Activated CD4-positive, alpha-beta T cell treated with anti-CD3 and anti-CD28 coated beads, Interleukin-10, Interleukin-2, amounts not matched to agents 100 ng/mL and 50 ng/mL, durations not matched to agents 16 hours and 8 hours (primary cell): Measurements from ENCODE around the gene MITF.

Experiments used
- DNase-seq: peaks from one replicate; pipeline ENCODE4 v3.0.0-alpha.2; 2020

The MITF gene

GRCh38 chr3:69842351-69842750 lies 103.1 kb downstream of the MITF start:
- DNase-seq: no peak

DNA sequence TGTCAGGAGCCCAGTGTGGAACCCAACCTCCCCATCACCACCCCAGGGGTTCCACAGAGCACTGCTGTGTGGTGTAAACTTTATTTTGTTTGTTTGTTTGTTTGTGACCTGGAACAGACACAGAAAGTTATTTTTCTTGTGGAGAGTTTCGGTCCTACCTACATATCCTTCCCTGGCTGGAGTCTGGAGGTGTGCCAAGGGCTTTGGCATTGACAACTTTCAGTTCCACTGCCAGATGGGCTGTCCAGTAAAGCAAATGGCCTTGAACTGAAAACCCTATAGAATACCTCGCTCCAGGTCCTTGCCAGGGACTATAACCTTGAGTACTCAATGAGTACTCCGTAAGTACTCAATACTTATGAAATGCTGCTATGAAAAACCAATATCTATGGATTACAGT lies 103.5 kb downstream of the MITF start:
- no peak for DNase-seq

GRCh38 chr3:69844706-69845105 lies 105.4 kb downstream of the MITF start:
- DNase-seq: no peak

- DNase-seq: no peak
These were observed 108.0 kb downstream of the MITF start for GRCh38 chr3:69847303-69847702.

- DNase-seq: no peak
These were observed 108.8 kb downstream of the MITF start for GRCh38 chr3:69848113-69848512.

- DNase-seq: no peak
These were observed 111.6 kb downstream of the MITF start for GRCh38 chr3:69850849-69851248.

DNA sequence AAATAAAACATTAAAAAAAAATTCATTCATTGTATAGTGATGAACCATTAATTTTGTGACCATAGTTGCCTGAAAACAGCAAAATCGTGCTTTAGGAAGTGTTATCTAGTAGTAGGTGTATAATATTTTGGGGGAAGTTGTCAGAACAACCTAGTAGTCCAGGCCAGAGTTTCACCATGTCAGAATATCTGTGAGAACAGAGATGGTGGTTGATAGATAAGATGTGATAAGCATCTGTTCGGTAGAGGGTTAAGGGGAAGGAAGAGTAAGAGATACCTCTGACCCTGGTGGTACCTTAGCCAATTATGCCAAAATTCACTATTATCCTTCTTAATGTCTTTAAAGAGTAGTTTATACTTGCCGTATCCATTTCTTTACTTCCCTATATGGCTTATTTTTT lies 113.8 kb downstream of the MITF start:
- DNase-seq: no peak

- DNase-seq: no peak
These were observed 116.3 kb downstream of the MITF start for GRCh38 chr3:69855436-69856162.

DNA sequence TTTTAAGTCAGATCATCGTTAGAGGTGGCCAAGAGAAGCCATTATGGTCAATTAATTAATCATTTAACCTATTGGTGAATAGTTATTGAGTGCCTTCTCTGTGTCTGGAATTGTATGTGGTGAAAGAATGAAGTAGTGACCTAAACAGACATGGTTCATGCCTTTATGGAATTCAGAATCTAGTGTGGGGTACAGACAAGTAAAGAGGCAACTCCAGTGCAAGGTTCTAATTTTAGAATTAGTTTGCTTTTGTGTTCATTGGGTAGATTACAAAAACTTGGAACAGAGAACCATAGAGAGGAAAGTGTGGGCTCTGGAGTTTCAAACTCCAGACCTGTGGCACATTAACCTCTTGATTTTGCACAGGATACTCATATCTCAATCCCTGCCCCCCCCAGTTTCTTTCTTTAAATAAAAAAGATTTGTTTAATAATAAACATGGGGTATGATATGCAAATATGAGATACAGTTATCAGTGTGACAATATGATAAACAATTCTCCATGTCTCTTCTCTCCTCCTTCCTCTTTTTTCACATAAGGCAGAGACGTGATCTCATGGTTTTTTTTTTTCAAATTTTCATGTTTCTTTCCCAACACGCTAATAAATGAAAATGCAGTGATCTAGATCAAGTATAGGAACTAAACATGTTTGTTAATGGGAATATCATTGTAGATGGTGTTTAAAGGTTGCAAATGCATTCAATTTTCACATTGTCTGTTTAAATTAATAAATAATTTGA lies 117.9 kb downstream of the MITF start:
- no peak for DNase-seq

- no peak for DNase-seq
These were observed 122.3 kb downstream of the MITF start for GRCh38 chr3:69861556-69861955.

DNA sequence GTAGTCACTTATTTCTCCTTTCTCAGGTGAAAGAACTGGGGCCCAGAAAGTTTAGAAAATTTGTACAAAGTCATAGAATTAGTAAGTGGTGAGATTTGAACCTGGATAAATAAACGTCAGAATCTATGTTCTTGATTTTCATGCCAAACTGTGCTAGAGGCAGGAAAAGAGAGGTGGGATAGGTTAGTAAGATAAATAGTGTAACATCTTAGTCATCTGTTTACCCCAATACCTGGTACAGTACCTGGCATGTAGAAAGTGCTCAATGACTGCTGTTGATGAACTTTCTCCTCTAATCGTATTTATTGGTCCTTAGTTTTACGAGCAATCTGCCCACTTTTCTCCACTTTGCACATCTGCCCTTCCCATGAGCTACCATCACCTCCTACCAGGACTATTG lies 124.9 kb downstream of the MITF start:
- no peak for DNase-seq

- no peak for DNase-seq
These were observed 125.5 kb downstream of the MITF start for GRCh38 chr3:69864766-69865165.

DNA sequence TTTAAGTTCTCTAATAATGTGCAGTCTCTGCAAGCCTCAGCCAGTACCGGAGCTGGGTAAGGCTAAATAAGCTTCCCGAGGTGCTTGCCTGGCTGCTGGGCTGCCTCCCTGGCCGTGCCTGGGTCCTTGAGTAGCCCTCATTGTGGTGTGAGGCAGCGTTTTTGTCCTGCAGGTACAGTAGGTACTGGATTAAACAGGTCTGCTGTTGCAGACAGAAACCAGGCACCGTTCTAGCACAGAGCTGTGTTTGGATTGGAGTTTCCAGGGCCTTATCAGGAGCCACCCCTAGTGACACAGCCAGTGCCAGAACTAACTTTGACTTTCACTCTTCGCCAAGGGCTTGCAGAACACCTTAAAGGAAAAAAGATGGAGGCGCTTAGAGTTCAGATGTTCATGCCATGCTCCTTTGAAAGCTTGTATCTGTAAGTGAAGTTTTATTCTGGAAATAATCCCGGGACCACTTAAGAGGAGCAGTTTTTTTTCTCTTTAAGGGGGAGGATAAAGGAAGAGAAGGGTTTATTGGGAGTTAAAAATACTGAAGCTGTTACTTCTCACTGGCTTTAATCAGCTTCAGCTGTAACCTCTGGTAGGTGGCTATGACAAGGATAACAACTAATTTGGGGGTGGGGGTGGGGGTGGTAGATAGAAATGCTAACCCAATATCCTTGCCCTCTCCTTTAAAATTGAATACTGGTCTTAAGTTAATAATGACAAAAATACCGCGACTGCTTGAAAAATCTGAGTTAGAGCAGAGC lies 126.8 kb downstream of the MITF start:
- no peak for DNase-seq

GRCh38 chr3:69866988-69867720 lies 127.9 kb downstream of the MITF start:
- no peak for DNase-seq

GRCh38 chr3:69867941-69868505 lies 128.8 kb downstream of the MITF start:
- DNase-seq: no peak

- no peak for DNase-seq
These were observed 129.7 kb downstream of the MITF start for GRCh38 chr3:69868841-69869420.

- DNase-seq: no peak
These were observed 130.4 kb downstream of the MITF start for GRCh38 chr3:69869643-69870042.

- no peak for DNase-seq
These were observed 132.0 kb downstream of the MITF start for GRCh38 chr3:69871251-69871650.

DNA sequence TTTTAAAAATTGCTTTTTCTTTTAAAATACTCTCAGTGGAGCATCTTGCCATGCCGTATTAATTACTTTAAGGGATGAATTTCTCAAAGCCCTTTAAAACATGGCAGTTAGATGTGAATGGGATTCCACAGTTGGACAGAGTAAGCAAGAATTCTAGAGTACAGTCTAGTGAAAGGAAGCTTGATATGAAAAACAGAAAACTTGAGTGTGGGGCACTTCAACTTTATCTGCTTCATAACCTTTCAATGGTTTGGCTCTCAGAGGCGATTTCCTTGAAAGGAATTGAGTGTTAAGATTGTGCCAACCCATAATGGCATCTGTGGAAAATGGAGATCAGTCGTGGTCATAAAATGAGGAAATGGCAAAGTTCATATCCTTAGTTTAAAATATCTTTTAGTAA lies 132.6 kb downstream of the MITF start:
- no peak for DNase-seq

DNA sequence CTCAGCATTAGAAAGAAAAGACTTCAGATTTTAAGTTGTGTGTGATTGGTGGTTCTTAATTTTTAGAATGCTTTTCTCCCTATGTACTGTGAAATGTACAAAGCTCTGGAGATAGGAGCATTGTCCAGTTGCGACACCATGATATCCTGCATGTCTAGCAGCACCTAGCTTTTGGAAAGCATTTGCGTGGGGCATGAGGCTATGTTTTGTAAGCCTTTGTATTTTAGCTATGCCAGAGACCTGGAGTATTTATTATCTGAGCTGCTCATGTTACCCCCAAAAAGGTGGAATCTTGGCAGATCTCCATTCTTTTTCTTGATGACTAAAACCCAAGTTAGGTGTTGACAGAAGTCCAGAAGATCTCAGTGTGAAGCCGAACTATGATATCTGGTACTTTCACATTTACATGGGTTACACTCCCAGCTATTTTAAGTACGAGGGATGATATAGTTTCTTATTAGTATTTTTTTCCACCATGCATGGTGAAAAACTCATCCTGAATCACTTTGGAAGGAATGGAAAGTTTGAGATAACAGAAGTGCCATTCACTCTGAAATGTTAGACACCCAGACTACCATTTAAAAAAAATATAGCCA lies 133.6 kb downstream of the MITF start:
- no peak for DNase-seq

GRCh38 chr3:69876073-69876472 lies 136.8 kb downstream of the MITF start:
- DNase-seq: no peak

DNA sequence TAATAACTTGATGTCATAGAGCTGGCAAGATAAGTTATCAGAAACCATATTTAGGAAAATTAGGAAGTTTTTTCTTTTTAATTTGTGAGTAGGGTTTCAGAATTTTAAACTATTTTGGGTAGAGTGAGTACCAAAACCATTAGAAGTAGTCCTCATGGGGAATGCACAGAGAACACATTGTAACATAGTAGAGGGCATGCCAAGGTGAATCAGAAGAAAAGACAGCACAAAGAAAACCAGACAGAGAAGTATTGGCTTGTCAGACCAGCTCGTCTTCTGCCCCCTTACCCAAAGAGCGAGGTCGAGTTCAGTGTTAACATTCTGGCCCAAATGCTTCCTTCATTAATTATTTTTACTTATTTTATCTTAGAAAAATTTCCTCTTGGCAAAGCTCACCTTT lies 139.0 kb downstream of the MITF start:
- no peak for DNase-seq
